Measurements from ENCODE around the gene PATL2.
"Not testable (repeated sequence)": the region's sequence is repeated elsewhere in the genome, so short reads cannot be mapped to it uniquely, and the experiment has no call there.

The PATL2 gene

DNA sequence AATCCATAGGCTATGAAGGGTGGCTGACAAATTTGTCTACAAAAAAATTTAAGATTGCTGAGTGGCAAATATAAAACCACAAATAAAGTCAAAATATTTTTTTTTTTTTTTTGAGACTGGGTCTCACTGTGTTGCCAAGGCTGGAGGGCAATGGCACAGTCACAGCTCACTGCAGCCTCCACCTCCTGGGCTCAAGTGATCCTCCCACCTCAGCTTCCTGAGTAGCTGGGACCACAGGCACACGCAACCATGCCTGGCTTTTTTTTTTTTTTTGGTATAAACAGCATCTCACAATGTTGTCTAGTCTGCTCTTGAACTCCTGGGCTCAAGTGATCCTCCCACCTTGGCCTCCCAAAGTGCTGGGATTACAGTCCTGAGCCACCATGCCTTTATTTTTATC, 20.9 kb downstream of the PATL2 start:
- not testable (repeated sequence) for DNase-seq

DNA sequence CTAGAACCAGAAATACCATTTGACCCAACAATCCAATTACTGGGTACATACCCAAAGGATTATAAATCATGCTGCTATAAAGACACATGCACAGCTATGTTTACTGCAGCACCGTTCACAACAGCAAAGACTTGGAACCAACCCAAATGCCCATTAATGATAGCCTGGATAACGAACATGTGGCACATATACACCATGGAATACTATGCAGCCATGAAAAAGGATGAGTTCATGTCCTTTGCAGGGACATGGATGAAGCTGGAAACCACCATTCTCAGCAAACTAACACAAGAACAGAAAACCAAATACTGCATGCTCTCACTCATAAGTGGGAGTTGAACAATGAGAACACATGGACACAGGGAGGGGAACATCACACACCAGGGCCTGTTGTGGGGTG, 21.8 kb downstream of the PATL2 start:
- DNase-seq: not testable (repeated sequence)

DNA sequence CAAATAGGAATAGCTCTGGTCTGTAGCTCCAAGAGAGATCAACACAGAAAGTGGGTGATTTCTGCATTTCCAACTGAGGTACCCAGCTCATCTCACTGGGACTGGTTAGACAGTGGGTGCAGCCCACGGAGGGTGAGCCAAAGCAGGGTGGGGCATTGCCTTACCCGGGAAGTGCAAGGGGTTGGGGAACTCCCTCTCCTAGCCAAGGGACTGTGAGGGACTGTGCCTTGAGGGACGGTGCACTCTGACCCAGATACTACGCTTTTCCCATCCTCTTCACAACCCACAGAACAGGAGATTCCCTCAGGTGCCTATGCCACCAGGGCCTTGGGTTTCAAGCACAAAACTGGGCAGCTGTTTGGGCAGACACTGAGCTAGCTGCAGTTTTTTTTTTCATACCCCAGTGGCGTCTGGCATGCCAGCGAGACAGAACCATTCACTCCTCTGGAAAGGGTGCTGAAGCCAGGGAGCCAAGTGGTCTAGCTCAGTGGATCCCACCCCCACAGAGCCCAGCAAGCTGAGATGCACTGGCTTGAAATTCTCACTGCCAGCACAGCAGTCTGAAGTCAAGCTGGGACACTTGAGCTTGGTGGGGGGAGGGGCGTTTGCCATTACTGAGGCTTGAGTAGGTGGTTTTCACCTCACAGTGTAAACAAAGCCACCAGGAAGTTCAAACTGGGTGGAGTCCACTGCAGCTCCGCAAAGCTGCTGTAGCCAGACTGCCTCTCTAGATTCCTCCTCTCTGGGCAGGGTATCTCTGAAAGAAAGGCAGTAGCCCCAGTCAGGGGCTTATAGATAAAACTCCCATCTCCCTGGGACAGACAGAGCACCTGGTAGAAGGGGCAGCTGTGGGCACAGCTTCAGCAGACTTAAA, 28.1 kb downstream of the PATL2 start:
- peak; percentile 53 to 84 for DNase-seq

DNA sequence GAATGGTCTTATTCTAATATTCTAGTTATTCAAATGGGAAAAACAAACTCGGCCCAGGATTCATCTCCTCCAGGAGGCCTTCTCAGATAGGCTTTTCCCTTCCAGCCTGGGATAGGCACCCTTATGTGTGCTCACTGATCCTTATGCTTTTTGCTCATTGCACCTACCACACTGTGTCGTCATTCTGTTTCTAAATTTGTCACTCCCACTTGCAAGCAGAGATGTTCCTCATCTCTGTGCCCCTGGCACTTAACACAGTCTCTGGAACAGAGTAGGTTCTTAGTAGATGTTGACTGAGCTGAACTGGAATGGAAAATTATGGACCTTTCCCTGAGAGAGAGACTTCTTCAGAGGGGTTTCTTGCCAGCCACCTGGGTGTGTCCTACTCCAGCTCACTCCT, 28.9 kb downstream of the PATL2 start:
- peak; percentile 75 to 81 for DNase-seq

DNA sequence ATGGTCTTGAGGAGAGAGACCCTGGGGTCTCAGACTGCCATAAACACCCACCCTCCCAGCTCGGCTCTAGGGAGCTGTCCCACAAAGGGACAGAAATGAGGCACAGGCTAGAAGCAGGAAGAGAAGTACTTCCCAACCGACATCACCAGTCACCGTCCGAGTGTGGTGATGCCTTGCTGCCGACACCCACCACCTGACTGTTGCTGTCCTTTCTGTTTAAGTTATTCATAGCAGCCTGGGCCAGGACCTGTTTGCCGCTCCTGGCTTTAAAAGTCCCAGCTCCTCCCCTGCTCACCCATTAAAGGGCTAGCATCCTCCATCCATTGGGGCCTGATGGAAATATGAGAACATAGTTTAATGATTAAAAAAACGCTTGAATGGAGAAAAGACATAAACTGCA, 34.4 kb downstream of the PATL2 start:
- peak in 1 of 2 donors; percentile 59 for DNase-seq

DNA sequence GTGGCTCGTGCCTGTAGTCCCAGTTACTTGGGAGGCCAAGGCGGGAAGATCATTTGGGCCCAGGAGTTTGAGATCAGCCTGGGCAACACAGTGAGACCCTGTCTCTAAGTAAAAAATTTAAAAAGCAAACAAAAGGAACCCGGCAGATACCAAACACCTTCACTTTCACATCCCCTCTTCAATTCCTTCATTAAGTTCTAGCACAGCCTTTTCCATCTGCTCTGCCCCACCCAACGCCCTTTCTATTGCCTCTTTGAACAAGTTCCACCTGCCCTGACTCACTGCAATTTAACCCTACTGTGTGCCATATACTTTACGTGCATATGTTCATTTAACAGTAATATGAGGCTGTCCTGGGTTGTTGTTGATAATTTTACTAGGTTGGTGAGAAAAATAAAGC, 35.2 kb downstream of the PATL2 start:
- DNase-seq: no peak

DNA sequence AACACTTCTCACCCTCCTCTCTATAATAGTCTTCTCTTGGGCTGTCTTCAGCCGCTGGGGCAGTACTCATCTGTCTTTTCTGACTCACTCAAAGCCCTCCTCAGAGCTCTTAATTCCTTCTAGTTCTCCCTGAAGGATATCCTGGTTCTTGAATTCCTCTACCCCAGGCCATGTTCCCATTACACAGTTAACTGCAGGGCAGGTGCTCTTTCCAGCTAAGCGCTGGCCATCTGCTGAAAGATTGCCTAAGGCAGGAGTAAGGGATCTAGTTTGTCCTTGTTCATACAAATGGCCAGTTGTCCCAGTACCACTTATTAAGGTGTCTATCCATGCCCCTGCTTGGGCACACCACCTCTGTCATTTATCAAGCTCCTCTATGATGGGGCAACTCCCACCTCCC, 37.5 kb downstream of the PATL2 start:
- no peak for DNase-seq

DNA sequence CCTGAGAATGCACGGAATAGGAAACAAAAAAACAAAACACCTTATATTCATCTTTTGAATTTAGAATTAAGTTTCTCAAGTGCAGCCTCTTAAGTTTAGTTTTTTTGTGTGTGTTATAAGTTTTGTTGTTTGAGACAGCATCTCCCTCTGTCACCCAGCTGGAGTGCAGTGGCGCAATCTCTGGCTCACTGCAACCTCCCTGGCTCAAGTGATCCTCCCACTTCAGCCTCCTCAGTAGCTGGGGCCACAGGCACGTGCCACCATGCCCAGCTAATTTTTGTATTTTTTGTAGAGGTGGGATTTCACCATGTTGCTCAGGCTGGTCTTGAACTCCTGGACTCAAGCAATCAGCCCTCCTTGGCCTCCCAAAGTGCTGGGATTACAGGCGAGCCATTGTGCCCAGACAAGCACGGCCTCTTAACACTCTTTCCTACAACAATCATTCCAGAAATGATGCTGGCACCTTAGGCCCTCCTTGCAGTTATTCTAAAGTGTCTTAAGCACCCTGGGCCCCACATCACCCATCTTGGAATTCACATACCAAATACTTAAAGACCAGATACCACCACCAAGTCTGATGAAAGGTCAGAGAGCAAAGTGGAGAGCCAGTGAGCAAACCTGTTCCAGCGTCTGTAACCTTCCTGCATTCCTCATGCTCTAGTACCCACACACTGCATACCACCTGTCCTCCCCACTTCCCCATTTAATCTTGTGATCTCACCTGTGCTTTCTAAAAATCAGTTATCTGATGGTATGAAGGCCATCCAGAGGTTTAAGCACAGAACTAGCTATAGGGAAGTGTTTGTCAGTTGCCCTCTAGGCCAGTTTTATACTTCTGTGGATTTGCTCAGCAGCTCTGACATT, 40.8 kb downstream of the PATL2 start:
- DNase-seq: peak in 1 of 2 donors; percentile 6

DNA sequence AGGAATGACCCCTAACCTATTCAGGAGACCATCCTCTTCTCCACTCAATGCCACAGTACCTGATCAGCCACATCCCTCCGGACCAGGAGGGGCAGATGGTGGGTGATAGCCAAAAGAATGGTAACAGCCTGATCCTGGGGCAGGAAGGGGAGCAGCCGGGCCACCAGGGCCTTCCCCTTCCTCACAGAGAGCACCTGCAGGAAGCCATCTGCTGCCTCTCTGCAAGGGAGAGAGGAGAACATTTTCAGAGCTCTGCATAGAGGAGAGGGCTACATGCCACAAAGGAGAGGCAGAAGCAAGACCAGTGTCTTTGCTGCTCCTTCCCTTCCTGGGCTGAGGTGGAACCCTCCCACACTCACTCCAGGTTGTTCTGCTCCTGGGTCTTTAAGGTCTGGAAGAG, 42.2 kb downstream of the PATL2 start:
- no peak for DNase-seq

DNA sequence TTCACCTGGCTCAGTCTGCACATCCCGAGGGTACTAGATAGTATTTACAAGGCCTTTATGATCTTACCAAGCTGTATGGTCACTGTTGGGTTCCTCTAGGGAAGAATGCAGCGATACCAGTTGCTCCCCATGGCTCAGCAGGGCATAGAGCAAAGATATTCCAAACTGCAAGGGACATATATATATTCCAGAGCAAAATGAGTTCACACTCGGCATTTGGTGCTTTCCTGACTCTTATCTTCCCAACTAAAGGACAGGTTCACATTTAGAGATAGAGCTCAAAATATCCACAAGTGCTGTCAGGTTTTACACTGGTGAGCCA, 44.1 kb downstream of the PATL2 start:
- no peak for DNase-seq

DNA sequence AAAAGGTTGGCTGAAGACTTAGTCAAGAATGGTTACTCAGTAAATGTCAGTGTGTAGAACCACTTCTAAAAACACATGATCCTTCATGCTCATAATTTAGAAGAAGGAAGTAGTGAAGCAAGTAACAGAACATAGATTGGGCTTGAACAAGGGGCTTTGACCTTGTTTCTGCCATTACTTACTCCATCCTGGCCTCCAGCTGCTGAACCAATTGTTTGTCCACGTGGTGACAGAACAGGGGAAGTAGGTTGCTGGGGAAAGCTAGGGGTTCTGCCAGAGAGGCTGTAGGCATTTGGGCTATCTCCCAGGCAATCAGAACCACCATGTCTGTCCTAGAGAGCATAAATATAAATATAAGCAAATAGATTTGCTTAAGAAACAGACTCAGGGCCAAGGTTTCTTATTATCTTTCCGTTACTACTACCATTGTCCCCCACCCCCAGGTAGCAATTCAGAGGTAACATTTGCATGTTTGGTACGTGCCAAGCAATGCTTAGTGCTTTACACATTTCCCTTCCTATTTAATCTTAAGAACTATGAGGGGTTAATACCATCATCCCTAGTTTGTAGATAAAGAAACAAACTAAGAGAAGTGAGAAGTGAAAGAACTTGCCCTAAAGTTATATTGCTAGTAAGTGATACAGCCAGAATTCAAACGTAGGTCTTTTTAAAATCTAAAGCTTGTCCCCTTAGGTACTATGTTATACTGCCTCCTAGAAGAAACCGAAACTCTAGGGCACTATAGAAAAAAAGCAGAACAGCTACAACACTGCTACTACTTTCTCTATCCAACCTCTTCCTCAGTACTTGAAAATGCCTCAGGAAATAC, 44.7 kb downstream of the PATL2 start:
- DNase-seq: peak; percentile 29 to 36

DNA sequence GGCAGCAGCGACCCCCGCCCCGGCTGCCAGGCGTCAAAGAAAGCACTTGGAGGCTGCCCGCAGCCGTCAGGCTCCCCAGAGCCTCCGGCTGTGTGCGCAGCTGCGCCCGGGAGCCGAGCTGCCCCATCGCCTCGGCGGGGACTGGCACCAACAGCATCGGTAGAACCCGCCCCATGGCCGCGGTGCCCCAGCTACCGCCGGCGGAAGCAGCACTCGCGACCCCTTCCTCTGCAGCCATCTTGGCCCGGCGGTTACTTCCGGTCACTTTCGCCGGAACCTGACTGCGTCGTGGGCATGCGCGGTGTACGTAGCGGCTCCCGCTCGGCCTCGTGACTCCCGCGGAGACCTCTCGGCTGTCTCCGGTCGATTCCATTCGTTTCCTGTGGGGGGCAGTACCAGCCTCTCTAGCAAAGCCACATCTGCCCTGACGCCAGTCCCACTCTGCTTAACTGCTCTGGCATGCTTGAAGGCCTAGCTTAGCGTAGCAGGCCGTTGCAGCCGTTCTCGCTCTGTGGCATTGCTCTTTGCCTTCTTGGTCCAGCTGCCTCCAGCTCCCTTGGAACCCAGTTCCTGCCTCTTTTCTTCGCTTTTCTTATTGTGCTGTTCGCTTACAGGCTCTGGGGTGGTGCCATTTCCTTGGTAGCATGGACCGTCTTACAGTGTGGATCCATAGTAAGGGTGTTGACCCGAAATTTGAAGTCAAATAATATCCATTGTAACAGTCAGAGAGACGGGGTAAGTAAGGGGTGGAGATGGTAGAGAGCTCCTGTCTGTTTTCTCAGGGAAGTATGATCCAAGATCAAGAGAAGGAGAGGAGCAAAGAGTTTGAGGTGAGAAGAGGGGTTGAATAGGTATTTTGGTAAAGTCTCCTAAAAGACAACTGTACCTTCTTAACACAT, 47.5 kb downstream of the PATL2 start, which contains the start of gene SPG11:
TSS of gene SPG11 (minus strand) at position 253 of the 899 bp plus-strand sequence. CDS start at position 238, 15 bp downstream.
- DNase-seq: peak; percentile 100

DNA sequence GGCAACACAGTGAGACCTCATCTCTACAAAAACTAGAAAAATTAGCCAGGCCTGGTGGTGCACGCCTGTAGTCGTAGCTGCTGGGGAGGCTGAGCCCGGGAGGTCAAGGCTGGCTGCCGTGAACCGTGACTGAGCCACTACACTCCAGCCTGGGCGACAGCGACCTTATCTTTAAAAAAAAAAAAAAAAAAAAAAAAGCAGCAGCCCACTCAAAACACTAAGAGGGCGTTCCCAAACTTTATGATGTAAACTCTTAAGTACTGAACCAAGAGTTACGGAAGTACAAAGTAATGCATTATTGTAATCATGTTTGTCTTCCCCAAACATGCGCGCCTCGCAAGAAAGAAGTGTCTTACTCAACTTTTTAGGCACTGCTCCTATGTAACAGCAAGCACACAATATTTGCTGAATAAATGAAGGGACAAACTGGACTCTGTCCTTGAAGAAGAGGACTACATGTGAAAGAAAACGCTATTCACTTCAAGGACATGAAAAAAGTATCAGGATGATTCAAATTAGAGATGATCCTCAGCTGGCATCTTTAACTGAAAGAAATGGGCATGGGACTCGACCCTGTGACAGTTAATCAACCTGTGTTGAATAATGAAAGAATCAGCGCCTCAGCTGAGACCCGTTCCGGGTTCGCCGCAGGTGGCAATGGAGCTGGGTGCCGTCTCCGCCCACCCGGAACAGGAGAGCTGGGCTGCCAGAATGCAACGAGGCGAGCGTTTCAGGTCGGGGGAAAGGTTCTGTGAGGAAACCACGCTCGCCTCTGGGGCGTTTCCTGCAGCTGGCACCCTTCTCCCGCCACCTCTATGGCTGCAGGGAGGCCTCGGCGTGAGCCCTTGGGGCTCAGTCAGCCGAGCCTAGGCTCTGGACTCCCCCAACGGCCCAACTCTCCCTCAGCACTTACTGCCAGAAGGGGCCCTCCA, 48.4 kb downstream of the PATL2 start:
- peak; percentile 86 to 93 for DNase-seq

DNA sequence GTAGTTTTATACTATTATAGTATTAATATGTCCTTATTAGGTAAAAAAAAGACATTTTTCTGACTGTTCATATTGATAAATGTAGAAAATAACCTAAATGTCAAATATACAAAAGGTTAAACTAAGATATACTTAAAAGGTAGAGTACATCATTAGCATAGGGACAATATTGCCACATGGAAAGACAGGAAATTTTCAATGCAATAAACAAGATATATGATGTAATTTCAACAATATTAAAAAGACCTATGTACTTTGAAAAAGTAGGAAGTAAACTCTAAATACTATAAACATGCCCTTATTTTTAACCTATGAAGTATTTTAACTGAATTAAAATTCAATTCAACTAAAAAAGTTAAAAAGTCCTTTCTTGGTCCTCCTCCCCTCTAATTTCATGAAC, 49.5 kb downstream of the PATL2 start:
- peak in 1 of 2 donors; percentile 65 for DNase-seq

DNA sequence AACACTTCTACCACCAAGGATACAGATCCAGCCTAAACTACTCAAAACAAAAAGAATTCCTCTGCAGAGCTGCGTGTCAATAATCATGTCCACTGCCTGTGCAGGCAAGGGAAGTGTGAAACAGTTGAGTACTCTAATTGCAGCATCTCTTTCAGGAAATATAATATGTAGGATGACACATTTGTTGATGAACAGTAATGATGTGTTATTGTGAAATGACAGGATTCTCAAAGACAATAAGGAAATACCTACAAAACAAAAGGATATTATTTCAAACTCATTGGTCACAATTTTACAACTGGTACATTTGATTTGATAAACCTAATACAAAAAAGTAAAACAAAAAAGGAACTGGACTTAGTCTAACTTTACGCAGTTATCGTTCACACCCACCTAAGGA, 52.1 kb downstream of the PATL2 start:
- DNase-seq: peak; percentile 41 to 60

DNA sequence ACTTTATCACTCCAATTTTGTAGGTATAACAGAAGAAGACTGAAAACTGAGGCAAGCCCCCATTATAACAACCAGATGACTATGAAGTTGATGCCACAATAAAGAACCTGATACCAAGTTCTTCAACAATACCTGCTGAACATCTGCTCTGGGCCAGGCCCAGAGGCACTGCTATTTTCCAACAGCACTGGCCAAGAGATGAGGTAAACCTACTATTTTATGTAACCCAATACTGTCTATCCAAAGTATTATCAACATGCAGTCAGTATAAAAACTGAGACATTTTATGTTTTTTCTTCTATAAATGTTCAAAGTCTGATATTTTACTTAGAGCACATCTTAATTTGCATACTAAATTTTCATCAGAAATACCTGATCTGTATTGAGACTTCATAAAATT, 53.7 kb downstream of the PATL2 start:
- no peak for DNase-seq

DNA sequence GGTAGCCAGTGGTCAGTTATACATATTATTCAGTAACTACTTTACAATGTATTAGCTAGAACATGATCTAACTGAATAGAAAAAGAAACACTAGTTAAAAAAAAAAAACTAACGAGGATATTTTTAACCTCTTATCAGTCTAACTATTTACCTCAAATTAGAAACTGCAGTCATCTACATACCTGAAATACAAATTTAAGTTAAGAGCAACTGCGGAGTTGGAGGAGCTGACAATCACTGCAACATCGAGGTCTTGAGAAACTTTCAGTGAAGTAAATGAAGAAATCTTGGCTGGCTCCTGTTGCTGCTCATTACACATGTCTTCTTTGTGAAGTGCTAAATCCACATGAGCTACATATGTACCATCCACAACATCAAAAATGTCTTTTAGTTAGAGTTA, 54.2 kb downstream of the PATL2 start:
- no peak for DNase-seq

DNA sequence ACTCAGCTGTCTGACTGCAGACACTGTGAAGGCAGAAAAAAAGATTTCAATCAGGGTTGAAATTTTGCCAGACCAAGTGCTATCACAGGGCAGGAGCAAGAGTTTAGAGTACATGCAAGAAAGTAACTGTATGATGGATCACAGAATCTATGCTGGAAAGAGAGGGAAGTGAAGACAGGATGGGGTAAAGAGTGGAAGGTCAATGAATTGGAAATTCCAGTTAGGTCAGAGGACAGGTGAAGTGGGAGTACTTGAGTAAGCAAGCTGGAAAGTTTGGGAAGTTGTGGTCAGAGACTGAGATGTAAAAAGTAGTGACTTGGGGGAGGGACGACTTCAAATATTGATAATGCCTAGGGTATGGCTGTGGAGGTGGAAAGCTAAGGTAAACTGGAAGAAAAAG, 54.8 kb downstream of the PATL2 start:
- DNase-seq: no peak

DNA sequence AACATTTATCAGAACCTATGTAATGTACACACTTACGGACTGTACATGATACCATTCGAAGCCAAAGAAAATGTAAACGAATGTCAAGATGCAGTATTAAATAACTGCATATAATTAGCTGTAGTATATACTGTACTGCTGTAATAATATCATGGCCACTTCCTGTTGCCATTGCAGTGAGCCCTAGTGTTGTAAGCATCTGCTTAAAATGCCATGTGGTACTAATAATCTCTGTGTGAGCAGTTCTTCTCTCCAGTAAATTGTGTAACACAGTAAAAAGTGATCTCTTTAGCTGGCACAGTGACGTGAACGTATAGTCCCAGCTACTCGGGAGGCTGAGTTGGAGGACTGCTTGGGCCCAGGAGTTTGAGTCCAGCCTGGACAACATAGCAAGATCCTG, 56.3 kb downstream of the PATL2 start:
- peak; percentile 42 to 58 for DNase-seq

DNA sequence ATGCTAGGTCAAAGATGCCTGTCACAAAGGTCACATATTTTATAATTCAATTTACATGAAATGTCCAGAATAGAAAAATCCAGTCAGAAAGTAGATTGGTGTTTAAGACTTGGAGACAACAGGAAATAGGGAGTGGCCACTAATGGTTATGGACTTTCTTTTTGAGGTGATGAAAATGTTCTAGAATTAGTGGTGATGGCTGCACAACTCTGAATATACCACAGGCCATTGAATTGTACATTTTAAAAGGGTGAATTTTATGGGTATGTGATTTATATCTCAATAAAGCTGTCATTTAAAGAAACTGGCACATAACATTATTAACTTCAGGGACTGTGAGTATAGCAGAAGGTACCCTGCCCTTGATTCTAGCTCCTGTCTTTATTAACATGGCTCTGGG, 63.5 kb downstream of the PATL2 start:
- no peak for DNase-seq

DNA sequence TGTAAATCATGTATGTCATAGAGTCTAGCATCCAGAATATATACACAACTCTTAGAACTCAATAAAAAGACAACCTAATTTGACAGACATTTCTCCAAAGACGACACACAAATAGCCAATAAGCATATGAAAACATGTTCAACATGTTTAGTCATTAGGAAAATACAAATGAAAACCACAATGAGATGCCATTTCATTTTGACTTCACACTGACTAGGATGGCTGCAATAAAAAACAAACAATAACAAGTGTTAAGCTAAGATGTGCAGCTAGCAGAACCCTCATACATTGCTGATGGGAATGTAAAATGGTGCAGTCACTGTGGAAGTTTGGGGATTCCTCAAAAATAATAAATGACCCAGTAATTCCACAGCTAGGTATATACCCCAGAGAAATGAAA, 64.1 kb downstream of the PATL2 start:
- DNase-seq: no peak
